Pancreas (tissue), 10 donors: Measurements from ENCODE around the gene SLC1A7. TPM values are rescaled to one million over a fixed set of nuclear protein-coding genes. Genes with fewer than 3 reads are reported as not detected.

ENCODE experiments used
- ATAC-seq, 4 donors: fragments of 200-7000 bp; cut with Tn5 transposase; one replicate each; pipeline versions ENCODE4 v1.8.0 to v1.9.1; 2020; ENCODE audit warnings: mild to moderate bottlenecking in 4 of 4, moderate library complexity in 4 of 4
- DNase-seq, 6 donors: peaks; one replicate each; pipeline ENCODE4 v3.0.0-alpha.2; 2020
- FAIRE-seq: peaks from 2 replicates; lab custom pipeline; 2012; peaks lifted over from hg19 to GRCh38; lab: Jason Lieb, UNC
- H3K27ac ChIP-seq, 4 donors: fragments of 200-600 bp; sonication (generic); 1 replicate in 3 of 4; 2 replicates in 1 of 4; pipeline versions ENCODE4 v1.5.0 to v1.8.0; 2020
- H3K27me3 ChIP-seq, 4 donors: fragments of 200-600 bp; one replicate each; pipeline ENCODE4 v1.8.0; 2021
- H3K36me3 ChIP-seq, 3 donors: fragments of 200-600 bp; sonication (generic) in 1 of 3; one replicate each; pipeline versions ENCODE4 v1.5.0 to v1.8.0; 2020 to 2021
- H3K4me1 ChIP-seq, 3 donors: fragments of 200-600 bp; one replicate each; pipeline ENCODE4 v1.8.0; 2021
- H3K4me3 ChIP-seq, 4 donors: fragments of 200-600 bp; sonication (generic) in 2 of 4; one replicate each; pipeline versions ENCODE4 v1.5.0 to v1.8.0; 2020 to 2021
- H3K9me3 ChIP-seq, 4 donors: fragments of 200-600 bp; one replicate each; pipeline ENCODE4 v1.8.0; 2021
- WGBS, 2 donors: extraction: QIAGEN DNeasy Blood & Tissue Kit; methylation state at CpG; one replicate each; pipeline ENCODE4 v1.1.7; 2013; 5-methylcytosine and 5-hydroxymethylcytosine counted together
- intact Hi-C, 3 donors: fragments of 100-400 bp; cut with DNase I; formaldehyde crosslinking; loops; one replicate each; pipeline versions ENCODE4 v1.11.1 to v1.14.2; 2022
- polyA plus RNA-seq, 2 donors: library from polyadenylated mRNA; stranded (reverse); fragments of 200-250 nt; gene quantifications; one replicate each; pipeline ENCODE4 v1.2.3, GENCODE V29; 2013
- total RNA-seq, 6 donors: library from RNA; stranded (reverse); fragmentation: NEBNext Ultra II Directional in 4 of 6; extraction: Animal tissue kit (Norgen Biotek cat#: 25700) in 4 of 6; gene quantifications; one replicate each; pipeline versions ENCODE4 v1.2.1 to v1.2.4, GENCODE V29; 2021 to 2023
- TF ChIP-seq, protein P1 (sequence below), 4 donors: fragments of 200-600 bp; sonication (generic) in 3 of 4; IDR thresholded peaks; one replicate each; pipeline versions ENCODE4 v1.5.0 to v1.8.0; 2021; ENCODE audit warnings: antibody characterized with exemption in 4 of 4
- donor health status: healthy with polysubstance abuse.
- donor health status: DM: no; HTN: no; CAD: no; lungs with moderate emphysema.
- donor health status: DM: no; HTN: no; CAD: no.
- donor health status: control.
- donor health status: control.
- donor health status: Bipolar disorder and iron deficiency.
- donor health status: DM: yes; HTN: yes; CAD: no.
- donor health status: DM: no; HTN: no; CAD: no.
- donor health status: DM: no; HTN: no; CAD: no.
- donor health status: DM: yes; HTN: yes; CAD: no.

The SLC1A7 gene
- total and polyA plus RNA-seq, 8 donors, result 0.15 to 0.35 TPM; not detected in 6

DNA sequence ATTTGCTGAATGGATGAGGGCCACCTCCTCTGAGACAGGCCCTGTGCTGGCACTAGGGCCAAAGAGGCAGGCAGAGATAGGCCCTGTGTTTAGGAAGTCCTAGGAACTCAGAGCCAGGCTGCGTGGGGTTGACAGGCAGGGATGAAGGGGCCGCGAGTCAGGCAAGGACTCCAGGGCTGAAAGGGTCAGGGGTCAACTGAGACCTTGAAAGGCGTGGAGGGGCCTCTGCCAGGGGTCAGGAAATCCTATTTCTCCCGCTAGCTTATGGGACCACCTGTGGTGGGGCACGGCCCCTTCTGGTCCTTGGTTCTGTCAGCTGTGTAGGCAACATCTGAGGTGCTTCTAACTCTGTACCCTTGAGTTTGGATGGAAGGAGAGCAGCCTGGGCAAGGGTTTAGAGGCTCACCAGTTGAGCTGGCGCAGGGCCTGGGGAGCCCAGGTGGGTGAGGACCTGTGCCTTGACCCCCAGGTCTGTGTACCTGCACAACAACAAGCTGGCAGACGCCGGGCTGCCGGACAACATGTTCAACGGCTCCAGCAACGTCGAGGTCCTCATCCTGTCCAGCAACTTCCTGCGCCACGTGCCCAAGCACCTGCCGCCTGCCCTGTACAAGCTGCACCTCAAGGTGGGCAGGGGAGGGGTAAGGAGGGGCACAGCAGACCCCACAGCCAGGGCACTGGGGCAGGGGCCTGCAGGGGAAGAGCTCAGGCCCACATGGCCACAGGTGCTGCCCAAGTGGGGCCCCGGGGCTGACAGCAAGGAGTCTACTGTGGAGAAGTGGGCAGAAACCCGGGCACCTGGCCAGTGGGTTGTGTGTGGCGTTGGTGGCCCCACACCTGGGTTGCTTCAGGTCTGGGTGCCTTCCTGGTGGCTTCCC, 65.5 kb downstream of the SLC1A7 start:
- Histone ChIP-seq H3K27ac (no peak overlapping the region), H3K4me1 (no peaks in the 10 kb centered on the region), H3K4me3 (no peak overlapping the region), H3K9me3 (no peaks in the 10 kb centered on the region), H3K36me3 (no peaks in the 10 kb centered on the region), H3K27me3 (no peaks in the 10 kb centered on the region)
- WGBS, 2 donors, result 87 to 90% methylated on average over 19 of the region's 19 CpGs
- no peak for FAIRE-seq
- ATAC-seq, result no peak
- TF ChIP-seq, protein P1, sequence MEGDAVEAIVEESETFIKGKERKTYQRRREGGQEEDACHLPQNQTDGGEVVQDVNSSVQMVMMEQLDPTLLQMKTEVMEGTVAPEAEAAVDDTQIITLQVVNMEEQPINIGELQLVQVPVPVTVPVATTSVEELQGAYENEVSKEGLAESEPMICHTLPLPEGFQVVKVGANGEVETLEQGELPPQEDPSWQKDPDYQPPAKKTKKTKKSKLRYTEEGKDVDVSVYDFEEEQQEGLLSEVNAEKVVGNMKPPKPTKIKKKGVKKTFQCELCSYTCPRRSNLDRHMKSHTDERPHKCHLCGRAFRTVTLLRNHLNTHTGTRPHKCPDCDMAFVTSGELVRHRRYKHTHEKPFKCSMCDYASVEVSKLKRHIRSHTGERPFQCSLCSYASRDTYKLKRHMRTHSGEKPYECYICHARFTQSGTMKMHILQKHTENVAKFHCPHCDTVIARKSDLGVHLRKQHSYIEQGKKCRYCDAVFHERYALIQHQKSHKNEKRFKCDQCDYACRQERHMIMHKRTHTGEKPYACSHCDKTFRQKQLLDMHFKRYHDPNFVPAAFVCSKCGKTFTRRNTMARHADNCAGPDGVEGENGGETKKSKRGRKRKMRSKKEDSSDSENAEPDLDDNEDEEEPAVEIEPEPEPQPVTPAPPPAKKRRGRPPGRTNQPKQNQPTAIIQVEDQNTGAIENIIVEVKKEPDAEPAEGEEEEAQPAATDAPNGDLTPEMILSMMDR (IDR thresholded peaks at IDR 0.05), result no peak
- intact Hi-C loops, result no loop called here
- DNase-seq, result peak in 2 of 6 donors; percentile 54 to 68

DNA sequence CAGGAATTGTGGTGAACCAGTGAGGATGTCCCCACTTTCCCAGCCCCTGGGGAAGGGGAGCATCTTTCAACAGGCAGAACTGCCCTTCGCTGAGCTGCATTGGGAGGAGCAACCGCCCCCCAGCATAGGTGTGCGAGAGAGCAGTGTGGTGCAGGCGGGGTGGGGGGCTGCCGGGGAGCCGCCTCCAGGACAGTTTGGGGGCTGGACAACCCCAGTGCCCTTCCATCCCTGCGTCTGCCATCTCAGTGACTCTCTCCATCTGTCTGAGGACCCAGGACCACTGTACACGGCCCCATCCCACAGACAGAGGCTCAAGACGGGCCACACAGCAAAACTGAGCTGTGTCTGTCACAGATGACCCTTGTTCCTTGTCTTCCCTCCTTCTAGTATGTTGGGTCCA, 66.3 kb downstream of the SLC1A7 start:
- Histone ChIP-seq H3K27ac (no peak overlapping the region), H3K27me3 (no peaks in the 10 kb centered on the region), H3K9me3 (no peaks in the 10 kb centered on the region), H3K4me3 (no peak overlapping the region), H3K36me3 (no peaks in the 10 kb centered on the region), H3K4me1 (no peaks in the 10 kb centered on the region)
- intact Hi-C loops, result no loop called here
- TF ChIP-seq, protein P1 (IDR thresholded peaks at IDR 0.05), result no peak
- ATAC-seq, result no peak
- peak in 2 of 6 donors; percentile 26 to 41 for DNase-seq
- WGBS, 2 donors, result 86 to 89% methylated on average over 9 of the region's 9 CpGs
- FAIRE-seq, result no peak

DNA sequence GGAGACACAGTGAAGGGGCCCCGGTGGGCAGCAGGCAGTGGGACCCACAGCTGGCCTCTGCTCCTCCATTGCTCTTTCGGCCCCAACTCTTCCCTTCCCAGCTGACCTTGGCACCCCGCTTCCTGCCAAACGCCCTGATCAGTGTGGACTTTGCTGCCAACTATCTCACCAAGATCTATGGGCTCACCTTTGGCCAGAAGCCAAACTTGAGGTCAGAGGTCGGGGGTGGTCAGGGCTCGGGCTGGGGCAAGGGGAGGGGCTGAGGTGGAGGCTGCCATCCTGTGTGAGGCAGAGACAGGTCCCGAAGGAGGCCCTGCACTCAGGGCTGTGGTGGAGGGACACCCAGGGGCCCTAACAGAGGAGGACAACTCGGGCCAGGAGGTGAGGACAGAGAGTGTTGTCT, 66.7 kb downstream of the SLC1A7 start:
- no peak overlapping the region for H3K4me3 ChIP-seq
- no peak overlapping the region for H3K27ac ChIP-seq
- DNase-seq (peak in 2 of 6 donors; percentile 47 to 49), ATAC-seq (no peak), FAIRE-seq (no peak)
- intact Hi-C loops, result no loop called here
- H3K27me3 ChIP-seq, result no peaks in the 10 kb centered on the region
- no peaks in the 10 kb centered on the region for H3K36me3 ChIP-seq
- H3K9me3 ChIP-seq, result no peaks in the 10 kb centered on the region
- WGBS, 2 donors, result 62 to 68% methylated on average over 8 of the region's 8 CpGs
- TF ChIP-seq, protein P1 (IDR thresholded peaks at IDR 0.05), result no peak
- H3K4me1 ChIP-seq, result no peaks in the 10 kb centered on the region

DNA sequence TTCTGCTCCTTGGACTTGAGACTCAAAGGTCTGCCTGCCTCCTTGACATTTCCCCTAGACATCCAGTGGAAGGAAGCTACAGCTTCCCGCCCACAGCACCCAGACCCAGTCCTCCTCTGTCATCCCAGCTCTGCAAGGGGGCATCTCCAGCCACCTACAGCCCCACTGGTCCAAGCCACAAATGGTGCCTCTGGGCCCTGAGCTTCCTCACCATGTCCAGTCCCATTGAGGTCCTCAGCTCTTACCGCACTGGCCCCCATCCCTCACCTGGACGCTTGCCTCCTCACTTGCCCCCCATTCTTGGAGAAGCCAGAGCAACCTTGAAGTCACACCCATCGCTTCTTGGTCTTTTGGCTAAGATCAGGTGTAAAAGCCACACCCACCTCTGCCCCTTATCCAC, 67.2 kb downstream of the SLC1A7 start:
- WGBS, 2 donors, result 96 to 97% methylated on average over 4 of the region's 4 CpGs
- TF ChIP-seq, protein P1 (IDR thresholded peaks at IDR 0.05), result no peak
- no peaks in the 10 kb centered on the region for H3K36me3 ChIP-seq
- DNase-seq (peak in 2 of 6 donors; percentile 19 to 22), FAIRE-seq (no peak), ATAC-seq (no peak)
- no peaks in the 10 kb centered on the region for H3K9me3 ChIP-seq
- H3K27ac ChIP-seq, result no peak overlapping the region
- intact Hi-C loops, result no loop called here
- H3K4me3 ChIP-seq, result no peak overlapping the region
- no peaks in the 10 kb centered on the region for H3K27me3 ChIP-seq
- no peaks in the 10 kb centered on the region for H3K4me1 ChIP-seq
